ENCODE data around the gene CMTM5. TPM values are rescaled to one million over a fixed set of nuclear protein-coding genes. Genes with fewer than 3 reads are reported as not detected.

The CMTM5 gene
- polyA plus RNA-seq, 1 of the 3 experiments (the other 2 are of a cell fraction), result 0.13 TPM

DNA sequence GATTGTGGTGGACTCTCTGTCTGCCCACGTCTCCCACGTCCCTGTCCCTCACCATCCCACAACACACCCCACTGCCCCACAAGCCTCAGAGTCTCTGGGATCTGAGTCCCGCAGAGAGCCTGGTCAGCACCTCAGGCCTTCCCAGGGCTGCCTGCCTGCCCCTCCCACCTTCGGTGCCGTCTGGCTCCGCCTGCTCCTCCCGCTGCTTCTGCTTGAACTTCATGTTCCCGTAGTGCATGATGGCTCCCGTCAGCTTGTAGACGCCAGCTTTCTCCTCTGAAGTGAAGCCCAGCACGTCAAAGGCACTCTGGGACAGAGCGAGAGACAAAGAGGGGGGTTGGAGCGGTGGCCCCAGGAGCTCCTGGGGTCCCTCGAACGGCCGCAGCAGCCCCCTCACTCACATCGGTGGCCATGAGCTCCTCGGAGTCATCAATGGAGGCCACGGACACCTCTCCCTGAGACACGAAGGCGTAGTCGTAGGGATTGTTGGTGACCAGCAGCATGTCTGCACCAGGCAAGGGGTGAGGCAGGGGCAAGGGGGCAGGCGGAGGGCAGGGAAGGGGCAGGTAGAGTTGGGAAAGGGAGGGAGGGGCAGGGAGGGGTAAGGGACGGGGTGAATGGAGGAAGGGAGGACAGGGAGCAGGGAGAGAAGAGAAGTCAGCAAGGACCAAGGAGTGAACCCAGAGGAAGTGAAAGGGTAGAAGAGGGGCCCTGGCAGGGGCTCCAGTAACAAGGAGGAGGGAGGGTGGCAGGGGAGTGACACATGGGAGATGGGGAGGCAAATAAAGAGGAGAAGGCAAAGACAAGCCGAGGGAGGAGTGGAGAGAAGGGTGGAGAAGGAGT, 25.7 kb downstream of the CMTM5 start:
- no peak for DNase-seq
- H3K4me2 ChIP-seq, result no peak overlapping the region
- no peaks in the 10 kb centered on the region for H3K36me3 ChIP-seq (replicated peaks in 1 of 2; ENCODE audit: control insufficient read depth in 1 of 2, insufficient read depth in 2 of 2, low read length in 1 of 2)
- H4K20me1 ChIP-seq (ENCODE audit: insufficient read depth), result no peaks in the 10 kb centered on the region
- H3K79me2 ChIP-seq (ENCODE audit: insufficient read depth), result no peaks in the 10 kb centered on the region
- TF ChIP-seq POLR2AphosphoS5 (IDR thresholded peaks at IDR 0.05; ENCODE audit: low read depth, low read length) (no peak), YY1 (IDR thresholded peaks at IDR 0.05; ENCODE audit: low read depth) (no peak), MXI1 (IDR thresholded peaks at IDR 0.05; ENCODE audit: low read depth, low read length) (no peak), MEF2A (IDR thresholded peaks at IDR 0.05; ENCODE audit: borderline replicate concordance, low read depth) (no peak), TCF12 (IDR thresholded peaks at IDR 0.05) (no peak), TAF1 (IDR thresholded peaks at IDR 0.05; ENCODE audit: borderline replicate concordance, low read depth, low read length) (no peak), FOXM1 (IDR thresholded peaks at IDR 0.05; ENCODE audit: low read depth) (no peak), FOSL2 (IDR thresholded peaks at IDR 0.05; ENCODE audit: borderline replicate concordance, low read depth) (no peak), EP300 (IDR thresholded peaks at IDR 0.05; ENCODE audit: borderline replicate concordance in 1 of 2, low read depth in 1 of 2, low read length in 1 of 2) (no peak), GABPA (IDR thresholded peaks at IDR 0.05; ENCODE audit: low read depth) (no peak), CHD2 (IDR thresholded peaks at IDR 0.05; ENCODE audit: low read length, partially characterized antibody) (no peak), ELF1 (IDR thresholded peaks at IDR 0.05) (no peak), TEAD4 (IDR thresholded peaks at IDR 0.05; ENCODE audit: borderline replicate concordance, insufficient read depth) (no peak), RAD21 (IDR thresholded peaks at IDR 0.05; ENCODE audit: low read length) (no peak), SIN3A (IDR thresholded peaks at IDR 0.05; ENCODE audit: borderline replicate concordance, low read depth, low read length) (no peak), JUND (IDR thresholded peaks at IDR 0.05) (no peak)
- TF ChIP-seq, protein P1, sequence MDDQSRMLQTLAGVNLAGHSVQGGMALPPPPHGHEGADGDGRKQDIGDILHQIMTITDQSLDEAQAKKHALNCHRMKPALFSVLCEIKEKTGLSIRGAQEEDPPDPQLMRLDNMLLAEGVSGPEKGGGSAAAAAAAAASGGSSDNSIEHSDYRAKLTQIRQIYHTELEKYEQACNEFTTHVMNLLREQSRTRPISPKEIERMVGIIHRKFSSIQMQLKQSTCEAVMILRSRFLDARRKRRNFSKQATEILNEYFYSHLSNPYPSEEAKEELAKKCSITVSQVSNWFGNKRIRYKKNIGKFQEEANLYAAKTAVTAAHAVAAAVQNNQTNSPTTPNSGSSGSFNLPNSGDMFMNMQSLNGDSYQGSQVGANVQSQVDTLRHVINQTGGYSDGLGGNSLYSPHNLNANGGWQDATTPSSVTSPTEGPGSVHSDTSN (IDR thresholded peaks at IDR 0.05), result no peak
- TF ChIP-seq, protein P2, sequence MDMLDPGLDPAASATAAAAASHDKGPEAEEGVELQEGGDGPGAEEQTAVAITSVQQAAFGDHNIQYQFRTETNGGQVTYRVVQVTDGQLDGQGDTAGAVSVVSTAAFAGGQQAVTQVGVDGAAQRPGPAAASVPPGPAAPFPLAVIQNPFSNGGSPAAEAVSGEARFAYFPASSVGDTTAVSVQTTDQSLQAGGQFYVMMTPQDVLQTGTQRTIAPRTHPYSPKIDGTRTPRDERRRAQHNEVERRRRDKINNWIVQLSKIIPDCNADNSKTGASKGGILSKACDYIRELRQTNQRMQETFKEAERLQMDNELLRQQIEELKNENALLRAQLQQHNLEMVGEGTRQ (IDR thresholded peaks at IDR 0.05; ENCODE audit: borderline replicate concordance, low read depth, low read length), result no peak
- TF ChIP-seq, protein P3, sequence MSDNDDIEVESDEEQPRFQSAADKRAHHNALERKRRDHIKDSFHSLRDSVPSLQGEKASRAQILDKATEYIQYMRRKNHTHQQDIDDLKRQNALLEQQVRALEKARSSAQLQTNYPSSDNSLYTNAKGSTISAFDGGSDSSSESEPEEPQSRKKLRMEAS (IDR thresholded peaks at IDR 0.05; ENCODE audit: low read depth), result no peak
- no peaks in the 10 kb centered on the region for H3F3A ChIP-seq (replicated peaks; ENCODE audit: insufficient read depth)
- no peaks in the 10 kb centered on the region for H3K9me3 ChIP-seq
- no peak overlapping the region for H3K27ac ChIP-seq (ENCODE audit: low read depth in 2 of 2, low read length in 1 of 2)
- WGBS (ENCODE audit: low lambda C conversion rate), result 31% methylated on average over 16 of the region's 25 CpGs
- ChIA-PET CTCF (interaction anchor here (0.7 to 1.5 kb wide), 2 partner anchors 9 to 22 kb away, joined by 3 to 4 read pairs; no protein-coding TSS in a partner anchor), POLR2A (no interaction called here)
- H3K9ac ChIP-seq, result no peak overlapping the region
- H3K4me1 ChIP-seq (ENCODE audit: control insufficient read depth in 1 of 2, insufficient read depth in 2 of 2, low read depth in 1 of 2, low read length in 1 of 2), result no peaks in the 10 kb centered on the region; a peak in 1 of 4 replicates
- no peak overlapping the region for H3K4me3 ChIP-seq (ENCODE audit: low read depth in 2 of 2, low read length in 1 of 2)
- no peak overlapping the region; the same call in 1 of the 2 replicates for H2AFZ ChIP-seq (ENCODE audit: low read depth)
- no peaks in the 10 kb centered on the region for H3K9me2 ChIP-seq
- peaks cover 23% of the 10 kb centered on the region for H3K27me3 ChIP-seq (ENCODE audit: insufficient read depth)
